Vagina (tissue), 2 donors: ENCODE data around the gene SPOCK1.

Experiments used
- POLR2AphosphoS5 ChIP-seq, 2 donors: sonication (generic); formaldehyde crosslinking; IDR thresholded peaks; one replicate each; pipeline ENCODE4 v1.9.0; 2017; ENCODE audit warnings: antibody characterized with exemption in 2 of 2, mild to moderate bottlenecking in 2 of 2, low read depth in 1 of 2; ENCODE audit not compliant: insufficient read depth in 1 of 2
- TF ChIP-seq, protein P1 (sequence below), 3 experiments: fragments of 450-650 bp in 2 of 3; fragments of 200-600 bp in 1 of 3; sonication (generic) in 1 of 3; IDR thresholded peaks; one replicate each; pipeline ENCODE4 v1.5.1; 2017 to 2019; ENCODE audit warnings: antibody characterized with exemption in 3 of 3, mild to moderate bottlenecking in 2 of 3, moderate library complexity in 2 of 3

DNA sequence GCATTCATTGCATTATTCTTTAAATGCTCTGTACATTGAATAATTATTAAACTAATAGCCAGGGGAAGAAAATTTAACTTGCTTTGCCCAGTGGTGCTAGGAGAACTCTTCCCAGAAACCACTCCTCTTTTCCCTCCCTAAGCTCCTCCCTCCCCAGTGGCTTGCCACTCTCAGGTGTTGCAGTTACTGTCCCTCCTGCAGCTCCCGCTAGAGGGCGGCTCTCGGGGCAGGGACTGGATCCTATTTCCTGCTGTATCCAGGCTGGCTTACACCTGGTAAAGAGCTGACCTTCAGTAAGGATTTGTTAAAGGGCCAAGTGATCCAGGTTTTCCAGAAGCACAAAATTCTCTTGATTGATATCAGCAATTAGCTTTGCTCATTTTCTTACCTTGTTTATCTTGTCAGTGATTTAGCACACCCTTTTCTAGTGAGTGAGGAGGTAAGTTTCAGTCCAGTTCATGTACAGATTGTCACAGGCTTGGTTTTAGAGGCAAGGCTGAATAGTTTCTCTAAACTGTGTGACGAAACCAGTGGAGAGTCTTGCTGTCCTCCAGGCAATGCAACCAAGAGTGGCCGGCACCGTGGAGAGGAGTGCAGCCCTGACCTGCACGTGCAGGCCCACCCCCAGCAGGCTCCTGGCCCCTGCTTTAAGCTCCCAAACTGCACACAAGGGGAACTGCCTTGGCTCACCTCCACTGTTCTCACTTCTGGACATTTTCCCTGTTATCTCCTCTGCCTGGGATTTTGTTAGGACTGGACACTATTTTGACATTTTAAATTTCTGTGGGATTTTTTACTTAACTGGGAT lies 423.8 kb downstream of the SPOCK1 start:
- TF ChIP-seq, protein P1, sequence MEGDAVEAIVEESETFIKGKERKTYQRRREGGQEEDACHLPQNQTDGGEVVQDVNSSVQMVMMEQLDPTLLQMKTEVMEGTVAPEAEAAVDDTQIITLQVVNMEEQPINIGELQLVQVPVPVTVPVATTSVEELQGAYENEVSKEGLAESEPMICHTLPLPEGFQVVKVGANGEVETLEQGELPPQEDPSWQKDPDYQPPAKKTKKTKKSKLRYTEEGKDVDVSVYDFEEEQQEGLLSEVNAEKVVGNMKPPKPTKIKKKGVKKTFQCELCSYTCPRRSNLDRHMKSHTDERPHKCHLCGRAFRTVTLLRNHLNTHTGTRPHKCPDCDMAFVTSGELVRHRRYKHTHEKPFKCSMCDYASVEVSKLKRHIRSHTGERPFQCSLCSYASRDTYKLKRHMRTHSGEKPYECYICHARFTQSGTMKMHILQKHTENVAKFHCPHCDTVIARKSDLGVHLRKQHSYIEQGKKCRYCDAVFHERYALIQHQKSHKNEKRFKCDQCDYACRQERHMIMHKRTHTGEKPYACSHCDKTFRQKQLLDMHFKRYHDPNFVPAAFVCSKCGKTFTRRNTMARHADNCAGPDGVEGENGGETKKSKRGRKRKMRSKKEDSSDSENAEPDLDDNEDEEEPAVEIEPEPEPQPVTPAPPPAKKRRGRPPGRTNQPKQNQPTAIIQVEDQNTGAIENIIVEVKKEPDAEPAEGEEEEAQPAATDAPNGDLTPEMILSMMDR (IDR thresholded peaks at IDR 0.05), result no peak
- no peak for TF ChIP-seq POLR2AphosphoS5 (IDR thresholded peaks at IDR 0.05; ENCODE audit: insufficient read depth in 1 of 2, low read depth in 1 of 2)
